WTC11 (cell line): ENCODE data around the gene APBA1. TPM values are rescaled to one million over a fixed set of nuclear protein-coding genes. Genes with fewer than 3 reads are reported as not detected.

Source experiments
- ATAC-seq: fragments of 200-7000 bp; cut with Tn5 transposase; 2 replicates; pipeline ENCODE4 v1.10.0; 2021; ENCODE audit warnings: mild to moderate bottlenecking, moderate library complexity
- CTCF ChIA-PET: fragments of 300-600 bp; sonication (Branson Sonifier 250); formaldehyde crosslinking; loops from one replicate; lab custom pipeline; 2021; ENCODE audit warnings: antibody characterized with exemption; lab: Charles Lee
- POLR2A ChIA-PET: fragments of 350-600 bp; sonication (Branson Sonifier 250); formaldehyde crosslinking; loops from one replicate; lab custom pipeline; 2021; ENCODE audit warnings: antibody characterized with exemption; lab: Charles Lee
- DNase-seq: peaks from one replicate; pipeline ENCODE4 v3.0.0; 2021; ENCODE audit warnings: low spot score
- H3K27ac Mint-ChIP-seq: 2 replicates; pipeline ENCODE4 v1.8.0; 2021; ENCODE audit warnings: mixed read lengths
- H3K27me3 Mint-ChIP-seq: 2 replicates; pipeline ENCODE4 v1.8.0; 2021; ENCODE audit warnings: low read depth, mild to moderate bottlenecking, moderate library complexity, mixed read lengths
- H3K36me3 Mint-ChIP-seq: 2 replicates; pipeline ENCODE4 v1.8.0; 2021; ENCODE audit warnings: mixed read lengths
- H3K4me1 Mint-ChIP-seq: 2 replicates; pipeline ENCODE4 v1.8.0; 2022; ENCODE audit warnings: mixed read lengths
- H3K4me3 Mint-ChIP-seq: 2 replicates; pipeline ENCODE4 v1.8.0; 2021; ENCODE audit warnings: mild to moderate bottlenecking, moderate library complexity, mixed read lengths
- H3K9me3 Mint-ChIP-seq: 2 replicates; pipeline ENCODE4 v1.8.0; 2021; ENCODE audit warnings: mixed read lengths
- ATF3 ChIP-seq: sonication (generic); formaldehyde crosslinking; conservative IDR thresholded peaks from 2 replicates; pipeline ENCODE4 v1.8.1; 2022; ENCODE audit warnings: mild to moderate bottlenecking, missing genetic modification reagents
- ETV6 ChIP-seq: sonication (generic); formaldehyde crosslinking; IDR thresholded peaks from 2 replicates; pipeline ENCODE4 v1.8.1; 2022; ENCODE audit warnings: mild to moderate bottlenecking, missing genetic modification reagents
- FOXK1 ChIP-seq: sonication (generic); formaldehyde crosslinking; IDR thresholded peaks from 2 replicates; pipeline ENCODE4 v1.8.0; 2022; ENCODE audit warnings: mild to moderate bottlenecking, moderate library complexity, missing genetic modification reagents
- GRHL2 ChIP-seq: fragments of 250-450 bp; sonication (Bioruptor Pico); IDR thresholded peaks from 2 replicates; pipeline ENCODE4 v1.8.0; 2022; ENCODE audit warnings: mild to moderate bottlenecking, moderate library complexity; ENCODE audit not compliant: insufficient replicate concordance, severe bottlenecking
- HMGA2 ChIP-seq: fragments of 250-450 bp; sonication (Bioruptor Pico); IDR thresholded peaks from 2 replicates; pipeline ENCODE4 v1.4.0; 2021; ENCODE audit warnings: mild to moderate bottlenecking, moderate library complexity
- HMGXB4 ChIP-seq: sonication (generic); formaldehyde crosslinking; IDR thresholded peaks from 2 replicates; pipeline ENCODE4 v1.8.1; 2023; ENCODE audit warnings: mild to moderate bottlenecking, moderate library complexity, missing genetic modification reagents
- IRF2 ChIP-seq: sonication (generic); formaldehyde crosslinking; IDR thresholded peaks from 2 replicates; pipeline ENCODE4 v1.8.0; 2022; ENCODE audit warnings: low read depth, missing genetic modification reagents, borderline replicate concordance
- MYBL2 ChIP-seq: sonication (generic); formaldehyde crosslinking; IDR thresholded peaks from 2 replicates; pipeline ENCODE4 v1.8.1; 2023; ENCODE audit warnings: mild to moderate bottlenecking, moderate library complexity, missing genetic modification reagents
- NFATC4 ChIP-seq: fragments of 250-450 bp; sonication (Bioruptor Pico); IDR thresholded peaks from 2 replicates; pipeline ENCODE4 v1.9.0; 2021; ENCODE audit warnings: mild to moderate bottlenecking
- NFYB ChIP-seq: sonication (generic); formaldehyde crosslinking; conservative IDR thresholded peaks from 2 replicates; pipeline ENCODE4 v1.8.0; 2022; ENCODE audit warnings: low read depth, missing genetic modification reagents
- NR1H2 ChIP-seq: sonication (generic); formaldehyde crosslinking; IDR thresholded peaks from 2 replicates; pipeline ENCODE4 v1.9.0; 2021; ENCODE audit warnings: mild to moderate bottlenecking, moderate library complexity, missing genetic modification reagents
- PREB ChIP-seq: sonication (generic); formaldehyde crosslinking; IDR thresholded peaks from 2 replicates; pipeline ENCODE4 v1.8.1; 2022; ENCODE audit warnings: mild to moderate bottlenecking, missing genetic modification reagents, moderate library complexity, borderline replicate concordance
- RORB ChIP-seq: fragments of 250-450 bp; sonication (Bioruptor Pico); IDR thresholded peaks from 2 replicates; pipeline ENCODE4 v1.9.0; 2021; ENCODE audit warnings: mild to moderate bottlenecking
- ZNF121 ChIP-seq: sonication (generic); formaldehyde crosslinking; IDR thresholded peaks from 2 replicates; pipeline ENCODE4 v1.8.0; 2023; ENCODE audit warnings: missing genetic modification reagents
- ZNF219 ChIP-seq: sonication (generic); formaldehyde crosslinking; IDR thresholded peaks from 2 replicates; pipeline ENCODE4 v1.8.0; 2023; ENCODE audit warnings: missing genetic modification reagents, mild to moderate bottlenecking, borderline replicate concordance
- ZNF423 ChIP-seq: fragments of 250-450 bp; sonication (Bioruptor Pico); IDR thresholded peaks from 2 replicates; pipeline ENCODE4 v2.1.2; 2022; ENCODE audit warnings: mild to moderate bottlenecking, moderate library complexity
- ZSCAN18 ChIP-seq: fragments of 250-450 bp; sonication (Bioruptor Pico); IDR thresholded peaks from 2 replicates; pipeline ENCODE4 v2.1.2; 2022; ENCODE audit warnings: mild to moderate bottlenecking, moderate library complexity
- total RNA-seq: library from RNA; stranded (reverse); gene quantifications from 3 replicates; pipeline ENCODE4 v1.2.3, GENCODE V29; 2021
- TF ChIP-seq, protein P1 (sequence below): sonication (generic); formaldehyde crosslinking; IDR thresholded peaks from 2 replicates; pipeline ENCODE4 v1.8.1; 2023; ENCODE audit warnings: mild to moderate bottlenecking, missing genetic modification reagents
- TF ChIP-seq, protein P2 (sequence below): sonication (generic); formaldehyde crosslinking; IDR thresholded peaks from 2 replicates; pipeline ENCODE4 v1.8.1; 2022; ENCODE audit warnings: mild to moderate bottlenecking, moderate library complexity, missing genetic modification reagents
- TF ChIP-seq, protein P3 (sequence below): sonication (generic); formaldehyde crosslinking; IDR thresholded peaks from 2 replicates; pipeline ENCODE4 v1.8.1; 2022; ENCODE audit warnings: low read depth, missing genetic modification reagents, borderline replicate concordance

The APBA1 gene
- total RNA-seq, 1 experiment from 2014 or later: 0.94 TPM

- Mint-ChIP-seq H3K27me3 (peaks cover 8% of the 10 kb centered on the region), H3K4me3 (no peak overlapping the region), H3K27ac (no peak overlapping the region), H3K9me3 (peaks cover 9% of the 10 kb centered on the region), H3K36me3 (peaks cover 6% of the 10 kb centered on the region), H3K4me1 (peaks cover 20% of the 10 kb centered on the region)
- CTCF ChIA-PET: no interaction called here
- DNase-seq (no peak), ATAC-seq (no peak)
- POLR2A ChIA-PET: no interaction called here
- no peak for TF ChIP-seq ZNF219
- TF ChIP-seq IRF2 (CRISPR knock-in tag): no peak
- TF ChIP-seq ETV6 (CRISPR knock-in tag): no peak
- no peak for TF ChIP-seq ATF3 (CRISPR knock-in tag)
- TF ChIP-seq, protein P1, sequence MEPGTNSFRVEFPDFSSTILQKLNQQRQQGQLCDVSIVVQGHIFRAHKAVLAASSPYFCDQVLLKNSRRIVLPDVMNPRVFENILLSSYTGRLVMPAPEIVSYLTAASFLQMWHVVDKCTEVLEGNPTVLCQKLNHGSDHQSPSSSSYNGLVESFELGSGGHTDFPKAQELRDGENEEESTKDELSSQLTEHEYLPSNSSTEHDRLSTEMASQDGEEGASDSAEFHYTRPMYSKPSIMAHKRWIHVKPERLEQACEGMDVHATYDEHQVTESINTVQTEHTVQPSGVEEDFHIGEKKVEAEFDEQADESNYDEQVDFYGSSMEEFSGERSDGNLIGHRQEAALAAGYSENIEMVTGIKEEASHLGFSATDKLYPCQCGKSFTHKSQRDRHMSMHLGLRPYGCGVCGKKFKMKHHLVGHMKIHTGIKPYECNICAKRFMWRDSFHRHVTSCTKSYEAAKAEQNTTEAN: no peak
- TF ChIP-seq, protein P2, sequence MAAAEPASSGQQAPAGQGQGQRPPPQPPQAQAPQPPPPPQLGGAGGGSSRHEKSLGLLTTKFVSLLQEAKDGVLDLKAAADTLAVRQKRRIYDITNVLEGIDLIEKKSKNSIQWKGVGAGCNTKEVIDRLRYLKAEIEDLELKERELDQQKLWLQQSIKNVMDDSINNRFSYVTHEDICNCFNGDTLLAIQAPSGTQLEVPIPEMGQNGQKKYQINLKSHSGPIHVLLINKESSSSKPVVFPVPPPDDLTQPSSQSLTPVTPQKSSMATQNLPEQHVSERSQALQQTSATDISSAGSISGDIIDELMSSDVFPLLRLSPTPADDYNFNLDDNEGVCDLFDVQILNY (CRISPR knock-in tag): no peak
- no peak for TF ChIP-seq GRHL2 (CRISPR knock-in tag)
- no peak for TF ChIP-seq ZNF121 (CRISPR knock-in tag)
- no peak for TF ChIP-seq HMGA2 (CRISPR knock-in tag)
Measured at GRCh38 chr9:69474821-69475220, 197.3 kb downstream of the APBA1 start.

DNA sequence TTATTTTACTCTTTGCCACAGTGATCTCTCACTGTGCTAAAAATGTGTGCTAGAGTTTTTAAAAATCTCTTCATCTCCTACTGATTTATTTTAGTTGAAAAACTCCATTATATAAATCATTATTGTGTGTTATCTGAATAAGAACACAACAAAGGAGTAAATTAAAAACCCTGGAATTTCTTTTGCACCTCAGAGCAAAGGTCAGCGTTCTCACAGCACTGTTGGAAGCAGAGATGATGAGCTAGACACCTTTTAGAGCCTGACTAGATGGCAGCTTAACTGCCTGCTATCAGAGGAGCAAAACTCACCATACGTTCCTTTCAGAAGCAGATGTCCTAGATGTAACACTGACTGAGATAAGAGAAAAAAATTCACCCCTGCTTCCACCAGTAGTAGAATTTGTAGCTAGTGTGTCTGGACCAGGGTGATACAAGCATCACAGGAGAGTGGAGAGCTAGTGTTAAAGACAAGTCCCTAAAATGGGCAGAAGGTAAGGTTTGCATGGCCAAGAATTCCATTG is 200.0 kb downstream of the APBA1 start:
- H3K9me3 Mint-ChIP-seq: peaks cover 9% of the 10 kb centered on the region
- ChIA-PET POLR2A (no interaction called here), CTCF (interaction anchor here (0.9 kb wide), 1 partner anchor 78 kb away, joined by 3 read pairs; no protein-coding TSS in a partner anchor)
- ATAC-seq (no peak), DNase-seq (no peak)
- peaks cover 20% of the 10 kb centered on the region for H3K4me1 Mint-ChIP-seq
- no peak overlapping the region for H3K27ac Mint-ChIP-seq
- no peak overlapping the region for H3K4me3 Mint-ChIP-seq
- peaks cover 6% of the 10 kb centered on the region for H3K36me3 Mint-ChIP-seq
- peaks cover 8% of the 10 kb centered on the region for H3K27me3 Mint-ChIP-seq
- TF ChIP-seq NFYB (CRISPR knock-in tag): no peak
- TF ChIP-seq MYBL2 (CRISPR knock-in tag): no peak
- no peak for TF ChIP-seq ZNF423
- TF ChIP-seq NR1H2 (CRISPR knock-in tag): no peak
- TF ChIP-seq, protein P3, sequence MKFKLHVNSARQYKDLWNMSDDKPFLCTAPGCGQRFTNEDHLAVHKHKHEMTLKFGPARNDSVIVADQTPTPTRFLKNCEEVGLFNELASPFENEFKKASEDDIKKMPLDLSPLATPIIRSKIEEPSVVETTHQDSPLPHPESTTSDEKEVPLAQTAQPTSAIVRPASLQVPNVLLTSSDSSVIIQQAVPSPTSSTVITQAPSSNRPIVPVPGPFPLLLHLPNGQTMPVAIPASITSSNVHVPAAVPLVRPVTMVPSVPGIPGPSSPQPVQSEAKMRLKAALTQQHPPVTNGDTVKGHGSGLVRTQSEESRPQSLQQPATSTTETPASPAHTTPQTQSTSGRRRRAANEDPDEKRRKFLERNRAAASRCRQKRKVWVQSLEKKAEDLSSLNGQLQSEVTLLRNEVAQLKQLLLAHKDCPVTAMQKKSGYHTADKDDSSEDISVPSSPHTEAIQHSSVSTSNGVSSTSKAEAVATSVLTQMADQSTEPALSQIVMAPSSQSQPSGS (CRISPR knock-in tag): no peak
- no peak for TF ChIP-seq RORB (CRISPR knock-in tag)
- no peak for TF ChIP-seq PREB
- no peak for TF ChIP-seq ZSCAN18 (CRISPR knock-in tag)
- no peak for TF ChIP-seq IRF2 (CRISPR knock-in tag)
- no peak for TF ChIP-seq NFATC4
- no peak for TF ChIP-seq HMGXB4 (CRISPR knock-in tag)
- no peak for TF ChIP-seq FOXK1 (CRISPR knock-in tag)
